Psoas muscle (tissue), 8 donors: ENCODE data around the gene NTN5. TPM values are rescaled to one million over a fixed set of nuclear protein-coding genes. Genes with fewer than 3 reads are reported as not detected.

Experiments
- ATAC-seq, 4 donors: fragments of 200-7000 bp; cut with Tn5 transposase; one replicate each; pipeline ENCODE4 v1.9.1; 2020; ENCODE audit warnings: moderate library complexity in 3 of 4, mild to moderate bottlenecking in 2 of 4
- DNase-seq, 2 donors: peaks; one replicate each; pipeline ENCODE4 v3.0.0-alpha.2; 2020
- H3K27ac ChIP-seq: fragments of 200-600 bp; one replicate; pipeline ENCODE4 v1.8.0; 2022
- H3K27me3 ChIP-seq, 3 donors: fragments of 200-600 bp in 1 of 3; one replicate each; pipeline versions ENCODE4 v1.6.1 to v1.8.0; 2013 to 2022; ENCODE audit warnings: low read length in 2 of 3, mild to moderate bottlenecking in 2 of 3, moderate library complexity in 1 of 3; ENCODE audit not compliant: insufficient read depth in 3 of 3
- H3K36me3 ChIP-seq, 2 donors: fragments of 200-600 bp in 1 of 2; one replicate each; pipeline versions ENCODE4 v1.6.1 to v1.8.0; 2013 to 2022; ENCODE audit warnings: low read depth in 1 of 2, mild to moderate bottlenecking in 1 of 2, moderate library complexity in 1 of 2; ENCODE audit not compliant: insufficient read depth in 1 of 2
- H3K4me1 ChIP-seq: fragments of 200-600 bp; one replicate; pipeline ENCODE4 v1.8.0; 2022
- H3K4me3 ChIP-seq: fragments of 200-600 bp; one replicate; pipeline ENCODE4 v1.8.0; 2022; ENCODE audit warnings: mild to moderate bottlenecking
- H3K9me3 ChIP-seq: fragments of 200-600 bp; one replicate; pipeline ENCODE4 v1.8.0; 2022
- CTCF ChIP-seq: fragments of 200-600 bp; IDR thresholded peaks from one replicate; pipeline ENCODE4 v1.8.0; 2022; ENCODE audit warnings: antibody characterized with exemption
- WGBS, 3 donors: extraction: QIAGEN DNeasy Blood & Tissue Kit; methylation state at CpG; one replicate each; pipeline versions ENCODE4 v1.1.6 to v1.1.7; 2013; 5-methylcytosine and 5-hydroxymethylcytosine counted together
- intact Hi-C, 2 donors: fragments of 100-400 bp; cut with DNase I; formaldehyde crosslinking; loops; one replicate each; pipeline versions ENCODE4 v1.11.0 to v1.14.2; 2022
- polyA plus RNA-seq, 3 donors: library from polyadenylated mRNA; stranded (reverse); fragments of 200-250 nt; gene quantifications; one replicate each; pipeline ENCODE4 v1.2.3, GENCODE V29; 2013
- total RNA-seq, 4 donors: library from RNA; stranded (reverse); fragmentation: NEBNext Ultra II Directional in 2 of 4; extraction: Animal tissue kit (Norgen Biotek cat#: 25700) in 2 of 4; gene quantifications; one replicate each; pipeline versions ENCODE4 v1.2.1 to v1.2.4, GENCODE V29; 2021 to 2023
- donor health status: healthy with polysubstance abuse.
- donor health status: DM: no; HTN: no; CAD: no; lungs with moderate emphysema.
- donor health status: Bipolar disorder and iron deficiency.
- donor health status: healthy.
- donor health status: DM: yes; HTN: yes; CAD: no.
- donor health status: DM: no; HTN: no; CAD: no.
- donor health status: DM: no; HTN: no; CAD: no.
- donor health status: DM: yes; HTN: yes; CAD: no.

The NTN5 gene
- total and polyA plus RNA-seq, 7 donors, result 0.04 to 0.21 TPM; not detected in 5

GRCh38 chr19:48635966-48636858 is 36.6 kb downstream of the NTN5 start:
- H3K27me3 ChIP-seq, result no peaks in the 10 kb centered on the region
- no peaks in the 10 kb centered on the region for H3K36me3 ChIP-seq
- no peak for TF ChIP-seq CTCF
- 1 to 3% (median 1%) methylated on average over 33 to 35 of the region's 35 CpGs for whole genome bisulfite sequencing, 3 donors
- peaks cover 42% of the 10 kb centered on the region for H3K4me1 ChIP-seq
- peak overlapping the region; percentile 97 for H3K27ac ChIP-seq
- intact Hi-C loops, result loop anchor here in 1 of 2 donors (10.0 kb wide), 1 partner anchor 329 kb away; the partner anchor contains the start of gene FTL
- no peaks in the 10 kb centered on the region for H3K9me3 ChIP-seq
- H3K4me3 ChIP-seq, result peak overlapping the region; percentile 87
- ATAC-seq (no peak), DNase-seq (peak in 1 of 2 donors; percentile 75)

- H3K27ac ChIP-seq, result peak overlapping the region; percentile 97
- peak; percentile 80 to 88 for DNase-seq
- H3K4me1 ChIP-seq, result peaks cover 50% of the 10 kb centered on the region
- peak; percentile 57 to 61 (median 59) for ATAC-seq
- peaks cover 0 to 6% of the 10 kb centered on the region in 2 donors for H3K36me3 ChIP-seq
- H3K4me3 ChIP-seq, result peak overlapping the region; percentile 87
- intact Hi-C loops, result loop anchor here in 1 of 2 donors (10.0 kb wide), 1 partner anchor 329 kb away; the partner anchor contains the start of gene FTL
- H3K9me3 ChIP-seq, result no peaks in the 10 kb centered on the region
- WGBS, 3 donors, result 0 to 1% (median 1%) methylated on average over 28 to 67 of the region's 67 CpGs
- no peak for TF ChIP-seq CTCF
- no peaks in the 10 kb centered on the region for H3K27me3 ChIP-seq
These were observed 37.4 kb downstream of the NTN5 start for GRCh38 chr19:48635263-48635965.

DNA sequence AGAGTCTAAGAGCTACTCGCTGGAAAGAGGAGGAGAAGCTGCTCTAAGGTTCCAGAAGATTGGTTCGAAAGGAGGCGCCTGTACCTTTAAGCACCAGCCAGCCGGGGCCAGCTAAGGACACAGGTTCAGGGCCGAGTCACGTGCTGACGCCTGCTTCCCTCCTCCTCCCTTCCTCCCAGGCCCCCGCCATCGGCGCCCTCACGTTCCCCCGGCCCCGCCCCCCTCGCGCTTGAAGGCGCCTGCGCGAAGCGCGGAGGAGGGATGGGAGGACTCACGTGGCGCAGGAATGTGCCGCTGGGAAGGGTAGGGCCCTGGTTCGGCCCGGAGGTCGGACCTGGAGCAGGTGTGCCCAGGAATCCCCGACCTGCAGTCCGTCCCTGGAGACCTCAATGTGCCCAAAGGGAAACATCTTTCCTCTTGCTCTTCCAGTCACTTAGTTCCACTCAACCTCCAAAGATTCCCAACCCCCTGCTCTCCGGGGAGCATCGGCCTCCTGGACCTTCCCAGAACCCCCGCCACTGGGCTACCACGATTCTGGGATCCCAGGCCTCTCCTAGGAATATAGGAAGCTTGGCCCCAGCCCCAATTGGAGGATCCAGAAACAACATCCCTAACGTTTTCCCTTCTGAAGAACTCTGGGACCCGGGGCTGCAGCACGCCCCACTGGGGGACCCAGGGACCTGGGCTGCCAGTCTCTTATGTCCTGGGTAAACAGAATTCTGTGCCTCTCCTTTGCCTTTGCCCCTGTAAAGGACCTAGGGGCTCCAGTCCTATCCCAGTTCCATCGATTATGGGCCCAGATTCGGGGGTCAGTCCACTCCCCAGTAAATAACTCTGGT is 38.2 kb downstream of the NTN5 start:
- DNase-seq (peak; percentile 98 to 99), ATAC-seq (peak; percentile 60 to 70 (median 64))
- intact Hi-C loops, result loop anchor here in 1 of 2 donors (10.0 kb wide), 1 partner anchor 330 kb away; the partner anchor contains the start of gene FTL

More for the DNA sequence above, 38.2 kb downstream of the NTN5 start:
- WGBS, 3 donors, result 2 to 6% (median 3%) methylated on average over 21 to 37 of the region's 37 CpGs
- no peak for TF ChIP-seq CTCF
- Histone ChIP-seq H3K36me3 (peaks cover 0 to 7% of the 10 kb centered on the region in 2 donors), H3K4me3 (peak overlapping the region; percentile 87), H3K4me1 (peaks cover 55% of the 10 kb centered on the region), H3K9me3 (no peaks in the 10 kb centered on the region), H3K27ac (peak overlapping the region; percentile 97), H3K27me3 (no peaks in the 10 kb centered on the region)
